GM12891 (cell line): ENCODE measurements around the gene FAM83D.

ENCODE experiments used
- POLR2A ChIP-seq: IDR thresholded peaks from 2 replicates; pipeline ENCODE4 v1.6.1; 2011; ENCODE audit warnings: low read depth, low read length, control low read depth
- POLR2AphosphoS5 ChIP-seq: IDR thresholded peaks from 2 replicates; pipeline ENCODE4 v1.6.1; 2011; ENCODE audit warnings: low read depth, low read length, control low read depth
- TAF1 ChIP-seq: IDR thresholded peaks from 2 replicates; pipeline ENCODE4 v1.6.1; 2011; ENCODE audit warnings: low read depth, low read length, control low read depth

- TF ChIP-seq POLR2A (no peak), TAF1 (no peak), POLR2AphosphoS5 (no peak)
These were observed 20.8 kb upstream of the FAM83D start for GRCh38 chr20:38905375-38905774.
